Immature natural killer cell (primary cell): ENCODE results near the gene PTTG1. TPM values are rescaled to one million over a fixed set of nuclear protein-coding genes. Genes with fewer than 3 reads are reported as not detected.

Experiments used
- DNase-seq, 3 donors: peaks; one replicate each; pipeline ENCODE4 v3.0.0; 2022; ENCODE audit warnings: mixed read lengths in 1 of 3
- H3K27ac Mint-ChIP-seq, 6 donors: one replicate each; pipeline ENCODE4 v1.8.0; 2020; ENCODE audit warnings: mixed read lengths in 6 of 6, mild to moderate bottlenecking in 5 of 6, inconsistent platforms in 4 of 6, moderate library complexity in 3 of 6
- H3K27me3 Mint-ChIP-seq, 3 donors: one replicate each; pipeline ENCODE4 v1.8.0; 2020 to 2021; ENCODE audit warnings: low read depth in 3 of 3, mild to moderate bottlenecking in 3 of 3, mixed read lengths in 3 of 3, moderate library complexity in 3 of 3, inconsistent platforms in 1 of 3
- H3K36me3 Mint-ChIP-seq, 3 donors: one replicate each; pipeline ENCODE4 v1.8.0; 2020; ENCODE audit warnings: mixed read lengths in 3 of 3, inconsistent platforms in 2 of 3, mild to moderate bottlenecking in 2 of 3
- H3K4me1 Mint-ChIP-seq, 2 donors: one replicate each; pipeline ENCODE4 v1.8.0; 2020; ENCODE audit warnings: inconsistent platforms in 2 of 2, mild to moderate bottlenecking in 2 of 2, mixed read lengths in 2 of 2, moderate library complexity in 1 of 2
- H3K4me3 Mint-ChIP-seq, 5 donors: one replicate each; pipeline ENCODE4 v1.8.0; 2020; ENCODE audit warnings: mild to moderate bottlenecking in 5 of 5, mixed read lengths in 5 of 5, inconsistent platforms in 3 of 5, moderate library complexity in 3 of 5
- H3K9me3 Mint-ChIP-seq, 6 donors: one replicate each; pipeline ENCODE4 v1.8.0; 2020; ENCODE audit warnings: mild to moderate bottlenecking in 6 of 6, mixed read lengths in 6 of 6, inconsistent platforms in 4 of 6, moderate library complexity in 3 of 6
- polyA plus RNA-seq, 3 donors: library from polyadenylated mRNA; unstranded; fragments of 300-500 nt; fragmentation: Illumina TruSeq; gene quantifications; one replicate each; pipeline ENCODE4 v1.2.3, GENCODE V29; 2021

PTTG1 gene
- polyA plus RNA-seq, 3 donors from 2014 or later, result 3.0 to 15.4 (median 12.1) TPM

- no peak for DNase-seq
- H3K27me3 Mint-ChIP-seq, result peaks cover 0 to 4% (median 3%) of the 10 kb centered on the region in 3 donors
- no peak overlapping the region for H3K4me3 Mint-ChIP-seq
- peaks cover 3 to 6% of the 10 kb centered on the region in 2 donors for H3K4me1 Mint-ChIP-seq
- no peaks in the 10 kb centered on the region for H3K36me3 Mint-ChIP-seq
- no peak overlapping the region for H3K27ac Mint-ChIP-seq
- peaks cover 0 to 2% (median 0%) of the 10 kb centered on the region in 6 donors for H3K9me3 Mint-ChIP-seq
Observed at GRCh38 chr5:160451281-160451680, 29.6 kb downstream of the PTTG1 start.

GRCh38 chr5:160452036-160452435 lies 30.4 kb downstream of the PTTG1 start:
- peaks cover 0 to 2% (median 0%) of the 10 kb centered on the region in 6 donors for H3K9me3 Mint-ChIP-seq
- DNase-seq, result no peak
- peak overlapping the region in 1 of 6 donors; percentile 16 for H3K27ac Mint-ChIP-seq
- no peaks in the 10 kb centered on the region for H3K36me3 Mint-ChIP-seq
- peaks cover 3 to 6% of the 10 kb centered on the region in 2 donors for H3K4me1 Mint-ChIP-seq
- H3K4me3 Mint-ChIP-seq, result no peak overlapping the region
- H3K27me3 Mint-ChIP-seq, result peaks cover 0 to 4% (median 3%) of the 10 kb centered on the region in 3 donors

GRCh38 chr5:160452795-160453194 lies 31.1 kb downstream of the PTTG1 start:
- peaks cover 3 to 6% of the 10 kb centered on the region in 2 donors for H3K4me1 Mint-ChIP-seq

GRCh38 chr5:160453751-160454150 lies 32.1 kb downstream of the PTTG1 start:
- Mint-ChIP-seq H3K36me3 (no peaks in the 10 kb centered on the region), H3K4me1 (peaks cover 3 to 6% of the 10 kb centered on the region in 2 donors), H3K27me3 (peaks cover 0 to 4% (median 3%) of the 10 kb centered on the region in 3 donors), H3K27ac (no peak overlapping the region), H3K4me3 (no peak overlapping the region), H3K9me3 (peaks cover 0 to 2% (median 0%) of the 10 kb centered on the region in 6 donors)
- no peak for DNase-seq

More at GRCh38 chr5:160452795-160453194, 31.1 kb downstream of the PTTG1 start:
- no peak overlapping the region for H3K4me3 Mint-ChIP-seq
- no peaks in the 10 kb centered on the region for H3K36me3 Mint-ChIP-seq
- peaks cover 0 to 2% (median 0%) of the 10 kb centered on the region in 6 donors for H3K9me3 Mint-ChIP-seq
- no peak for DNase-seq
- H3K27ac Mint-ChIP-seq, result no peak overlapping the region
- peaks cover 0 to 4% (median 3%) of the 10 kb centered on the region in 3 donors for H3K27me3 Mint-ChIP-seq

- no peak for DNase-seq
- Mint-ChIP-seq H3K27me3 (peaks cover 0 to 4% (median 3%) of the 10 kb centered on the region in 3 donors), H3K36me3 (no peaks in the 10 kb centered on the region), H3K9me3 (peaks cover 0 to 2% (median 0%) of the 10 kb centered on the region in 6 donors), H3K4me3 (no peak overlapping the region), H3K27ac (no peak overlapping the region), H3K4me1 (peaks cover 3 to 6% of the 10 kb centered on the region in 2 donors)
Observed at GRCh38 chr5:160455600-160455999, 33.9 kb downstream of the PTTG1 start.

GRCh38 chr5:160456480-160457177 lies 35.0 kb downstream of the PTTG1 start:
- H3K4me1 Mint-ChIP-seq, result peaks cover 3 to 6% of the 10 kb centered on the region in 2 donors

GRCh38 chr5:160457252-160457651 lies 35.6 kb downstream of the PTTG1 start:
- peaks cover 3 to 6% of the 10 kb centered on the region in 2 donors for H3K4me1 Mint-ChIP-seq

More at GRCh38 chr5:160456480-160457177, 35.0 kb downstream of the PTTG1 start:
- Mint-ChIP-seq H3K27ac (no peak overlapping the region), H3K9me3 (peaks cover 0 to 2% (median 0%) of the 10 kb centered on the region in 6 donors), H3K36me3 (no peaks in the 10 kb centered on the region), H3K27me3 (peaks cover 0 to 4% (median 3%) of the 10 kb centered on the region in 3 donors), H3K4me3 (no peak overlapping the region)
- DNase-seq, result no peak

GRCh38 chr5:160458806-160459800 lies 37.4 kb downstream of the PTTG1 start:
- Mint-ChIP-seq H3K9me3 (no peaks in the 10 kb centered on the region), H3K27ac (no peak overlapping the region), H3K4me1 (peaks cover 3 to 6% of the 10 kb centered on the region in 2 donors)

More at GRCh38 chr5:160457252-160457651, 35.6 kb downstream of the PTTG1 start:
- Mint-ChIP-seq H3K4me3 (no peak overlapping the region), H3K27ac (no peak overlapping the region), H3K36me3 (no peaks in the 10 kb centered on the region), H3K9me3 (peaks cover 0 to 2% (median 0%) of the 10 kb centered on the region in 6 donors), H3K27me3 (peaks cover 0 to 4% (median 2%) of the 10 kb centered on the region in 3 donors)
- no peak for DNase-seq

GRCh38 chr5:160460377-160461049 lies 38.9 kb downstream of the PTTG1 start:
- H3K9me3 Mint-ChIP-seq, result no peaks in the 10 kb centered on the region
- no peak overlapping the region for H3K27ac Mint-ChIP-seq
- peaks cover 0 to 2% (median 0%) of the 10 kb centered on the region in 3 donors for H3K27me3 Mint-ChIP-seq
- DNase-seq, result no peak
- H3K36me3 Mint-ChIP-seq, result no peaks in the 10 kb centered on the region
- H3K4me1 Mint-ChIP-seq, result peaks cover under 1 to 3% of the 10 kb centered on the region in 2 donors
- H3K4me3 Mint-ChIP-seq, result no peak overlapping the region

More at GRCh38 chr5:160458806-160459800, 37.4 kb downstream of the PTTG1 start:
- Mint-ChIP-seq H3K4me3 (no peak overlapping the region), H3K27me3 (peaks cover 0 to 3% (median 2%) of the 10 kb centered on the region in 3 donors), H3K36me3 (no peaks in the 10 kb centered on the region)
- no peak for DNase-seq

GRCh38 chr5:160461378-160461777 lies 39.7 kb downstream of the PTTG1 start:
- Mint-ChIP-seq H3K36me3 (no peaks in the 10 kb centered on the region), H3K27ac (no peak overlapping the region), H3K9me3 (no peaks in the 10 kb centered on the region), H3K4me3 (no peak overlapping the region), H3K4me1 (peaks cover 4 to 7% of the 10 kb centered on the region in 2 donors), H3K27me3 (peaks cover 0 to 2% (median 0%) of the 10 kb centered on the region in 3 donors)
- DNase-seq, result no peak

- H3K9me3 Mint-ChIP-seq, result no peaks in the 10 kb centered on the region
- DNase-seq, result no peak
- peaks cover 12 to 15% of the 10 kb centered on the region in 2 donors for H3K4me1 Mint-ChIP-seq
- H3K27ac Mint-ChIP-seq, result no peak overlapping the region
- peaks cover 0 to 2% (median 0%) of the 10 kb centered on the region in 3 donors for H3K27me3 Mint-ChIP-seq
- H3K36me3 Mint-ChIP-seq, result no peaks in the 10 kb centered on the region
- H3K4me3 Mint-ChIP-seq, result no peak overlapping the region
Observed at GRCh38 chr5:160462167-160462566, 40.5 kb downstream of the PTTG1 start.

GRCh38 chr5:160463227-160463626 lies 41.6 kb downstream of the PTTG1 start:
- no peak overlapping the region for H3K27ac Mint-ChIP-seq
- H3K4me1 Mint-ChIP-seq, result peaks cover 23 to 26% of the 10 kb centered on the region in 2 donors
- no peak overlapping the region for H3K4me3 Mint-ChIP-seq
- H3K9me3 Mint-ChIP-seq, result no peaks in the 10 kb centered on the region
- no peak for DNase-seq
- no peaks in the 10 kb centered on the region for H3K36me3 Mint-ChIP-seq
- H3K27me3 Mint-ChIP-seq, result peaks cover 2 to 5% (median 2%) of the 10 kb centered on the region in 3 donors
